GM19438 (cell line): ENCODE measurements around the gene CHST4.
"Not testable (repeated sequence)": the region's sequence is repeated elsewhere in the genome, so short reads cannot be mapped to it uniquely, and the experiment has no call there.

ENCODE experiments used
- ATAC-seq: cut with Tn5 transposase; IDR thresholded peaks from one replicate; pipeline ENCODE4 v1.9.1; 2021; ENCODE audit warnings: low read depth; ENCODE audit not compliant: unreplicated experiment

Gene CHST4

DNA sequence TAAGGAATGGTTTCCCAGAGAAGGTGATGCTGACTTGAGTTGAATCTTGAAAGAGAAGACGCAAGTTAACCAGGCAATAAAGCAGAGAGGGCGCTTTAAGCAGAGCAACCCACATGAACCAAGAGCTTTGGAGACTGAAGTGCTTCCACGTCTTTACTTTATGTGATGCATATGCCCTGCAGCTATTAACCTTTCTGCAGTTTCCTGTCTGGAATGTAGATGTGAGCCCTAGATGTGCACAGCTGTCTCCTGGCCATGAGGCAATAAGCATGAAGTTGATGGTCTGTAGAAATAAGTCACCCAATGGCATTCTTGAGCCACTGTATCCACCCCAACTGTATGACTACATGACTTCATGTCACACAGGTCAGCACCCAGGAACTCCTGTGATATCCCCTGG lies 5.7 kb upstream of the CHST4 start:
- ATAC-seq: no peak

DNA sequence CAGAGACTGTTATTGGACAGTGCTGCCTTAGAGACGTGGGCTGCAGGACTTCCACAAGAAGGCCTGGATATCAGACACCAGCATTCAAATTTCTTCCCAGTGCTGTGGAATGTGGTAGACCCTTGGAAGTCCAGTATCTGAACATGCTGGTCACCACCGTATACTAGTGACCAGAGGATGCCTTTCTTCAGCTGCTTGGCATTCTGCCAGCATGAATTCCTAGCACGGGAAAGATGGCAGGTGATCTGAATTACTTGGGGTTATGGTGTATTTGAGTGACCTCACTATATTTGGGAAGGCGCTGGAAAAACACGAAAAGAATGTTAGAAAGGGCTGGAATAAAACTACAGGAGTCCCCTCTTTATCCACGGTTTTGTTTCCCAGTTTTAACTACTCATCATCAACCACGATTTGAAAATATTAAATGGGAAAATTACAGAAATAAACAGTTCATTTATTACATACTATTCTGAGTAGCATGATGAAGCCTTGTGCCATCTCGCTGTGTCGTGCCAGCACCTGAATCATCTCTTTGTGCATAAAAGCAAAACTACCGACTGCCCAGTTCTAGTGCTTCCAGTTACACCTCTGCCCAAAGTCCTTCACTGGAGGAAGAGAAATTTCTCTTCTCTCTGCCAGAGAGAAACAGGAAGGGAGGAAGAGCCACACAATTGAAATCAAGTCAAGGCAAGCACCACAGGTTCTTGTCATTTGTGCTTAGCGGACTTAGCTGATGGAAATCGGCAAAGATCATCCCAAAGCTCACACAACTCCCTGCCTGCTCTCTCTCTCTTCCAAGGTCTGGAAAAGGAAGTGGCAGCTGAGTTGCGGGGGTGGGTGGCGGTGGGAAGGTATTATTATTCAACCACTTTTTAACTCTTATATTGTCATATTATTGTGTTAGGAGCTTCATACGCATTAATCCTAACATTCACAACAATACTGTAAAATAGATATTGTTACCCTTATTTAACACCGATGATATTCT lies 1.4 kb upstream of the CHST4 start:
- no peak for ATAC-seq

DNA sequence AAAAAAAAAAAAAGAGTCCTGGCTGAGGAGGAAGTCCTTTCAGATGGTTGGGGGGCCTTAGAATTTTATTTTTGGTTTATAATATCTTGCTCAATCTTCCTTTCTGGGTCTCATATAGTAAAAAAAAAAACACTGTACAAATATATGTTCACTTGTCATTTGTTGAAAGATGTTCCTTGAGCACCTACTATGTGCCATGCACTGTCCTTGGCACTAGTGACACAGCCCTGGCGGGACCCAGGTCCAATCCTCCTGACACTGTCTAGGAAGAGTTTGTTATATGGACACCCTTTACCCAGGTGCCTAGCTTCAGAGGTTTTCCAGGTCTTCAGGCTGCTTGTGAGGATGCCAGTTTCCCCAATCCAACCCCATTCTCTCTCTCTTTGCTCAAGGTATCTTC lies 2.0 kb downstream of the CHST4 start:
- no peak for ATAC-seq

DNA sequence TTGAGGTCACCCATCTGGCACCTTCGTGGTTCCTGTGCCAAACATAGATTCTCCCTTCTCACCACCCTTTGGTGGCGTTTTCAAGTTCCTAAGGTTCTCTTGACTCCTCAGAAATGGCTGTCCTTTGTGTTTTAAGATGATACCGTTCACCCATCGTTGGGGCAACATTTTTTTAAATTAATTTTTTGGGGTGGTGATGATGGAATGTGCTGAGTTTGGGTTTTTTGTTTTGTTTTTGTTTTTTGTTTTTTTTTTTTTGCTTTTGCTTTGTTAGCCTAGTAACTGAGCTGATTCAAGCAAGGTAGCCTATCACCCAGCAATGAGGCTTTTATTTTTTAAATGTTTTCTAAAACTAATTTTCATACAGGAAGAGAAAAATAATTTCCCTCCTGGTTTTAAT lies 2.6 kb downstream of the CHST4 start:
- ATAC-seq: no peak

DNA sequence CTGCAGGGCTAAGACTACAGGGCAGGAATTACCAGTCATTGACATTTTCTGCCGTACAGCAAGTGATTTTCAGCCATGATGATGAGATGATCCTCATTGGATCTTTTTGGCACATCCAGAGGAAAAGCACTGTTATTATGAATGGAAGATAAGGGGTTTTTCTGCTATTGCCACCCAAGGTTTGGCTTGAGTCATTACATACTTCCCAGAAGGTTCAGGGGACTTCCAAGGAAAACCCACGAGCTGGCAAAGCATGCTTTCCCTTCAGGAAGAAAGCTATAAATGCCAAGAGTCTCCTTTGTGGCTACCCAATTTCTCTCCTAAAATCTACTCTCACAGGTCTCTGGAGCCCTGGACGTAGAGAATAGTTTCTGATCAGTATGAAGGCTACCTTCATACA lies 6.1 kb downstream of the CHST4 start:
- no peak for ATAC-seq

DNA sequence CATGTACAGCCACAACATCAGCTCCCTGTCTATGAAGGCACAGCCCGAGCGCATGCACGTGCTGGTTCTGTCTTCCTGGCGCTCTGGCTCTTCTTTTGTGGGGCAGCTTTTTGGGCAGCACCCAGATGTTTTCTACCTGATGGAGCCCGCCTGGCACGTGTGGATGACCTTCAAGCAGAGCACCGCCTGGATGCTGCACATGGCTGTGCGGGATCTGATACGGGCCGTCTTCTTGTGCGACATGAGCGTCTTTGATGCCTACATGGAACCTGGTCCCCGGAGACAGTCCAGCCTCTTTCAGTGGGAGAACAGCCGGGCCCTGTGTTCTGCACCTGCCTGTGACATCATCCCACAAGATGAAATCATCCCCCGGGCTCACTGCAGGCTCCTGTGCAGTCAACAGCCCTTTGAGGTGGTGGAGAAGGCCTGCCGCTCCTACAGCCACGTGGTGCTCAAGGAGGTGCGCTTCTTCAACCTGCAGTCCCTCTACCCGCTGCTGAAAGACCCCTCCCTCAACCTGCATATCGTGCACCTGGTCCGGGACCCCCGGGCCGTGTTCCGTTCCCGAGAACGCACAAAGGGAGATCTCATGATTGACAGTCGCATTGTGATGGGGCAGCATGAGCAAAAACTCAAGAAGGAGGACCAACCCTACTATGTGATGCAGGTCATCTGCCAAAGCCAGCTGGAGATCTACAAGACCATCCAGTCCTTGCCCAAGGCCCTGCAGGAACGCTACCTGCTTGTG lies 10.7 kb downstream of the CHST4 start:
- no peak for ATAC-seq

DNA sequence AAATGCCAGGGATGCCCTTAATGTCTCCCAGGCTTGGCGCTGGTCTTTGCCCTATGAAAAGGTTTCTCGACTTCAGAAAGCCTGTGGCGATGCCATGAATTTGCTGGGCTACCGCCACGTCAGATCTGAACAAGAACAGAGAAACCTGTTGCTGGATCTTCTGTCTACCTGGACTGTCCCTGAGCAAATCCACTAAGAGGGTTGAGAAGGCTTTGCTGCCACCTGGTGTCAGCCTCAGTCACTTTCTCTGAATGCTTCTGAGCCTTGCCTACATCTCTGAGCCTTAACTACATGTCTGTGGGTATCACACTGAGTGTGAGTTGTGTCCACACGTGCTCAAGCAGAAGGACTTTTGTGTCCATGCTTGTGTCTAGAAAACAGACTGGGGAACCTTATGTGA lies 11.4 kb downstream of the CHST4 start:
- ATAC-seq: no peak

DNA sequence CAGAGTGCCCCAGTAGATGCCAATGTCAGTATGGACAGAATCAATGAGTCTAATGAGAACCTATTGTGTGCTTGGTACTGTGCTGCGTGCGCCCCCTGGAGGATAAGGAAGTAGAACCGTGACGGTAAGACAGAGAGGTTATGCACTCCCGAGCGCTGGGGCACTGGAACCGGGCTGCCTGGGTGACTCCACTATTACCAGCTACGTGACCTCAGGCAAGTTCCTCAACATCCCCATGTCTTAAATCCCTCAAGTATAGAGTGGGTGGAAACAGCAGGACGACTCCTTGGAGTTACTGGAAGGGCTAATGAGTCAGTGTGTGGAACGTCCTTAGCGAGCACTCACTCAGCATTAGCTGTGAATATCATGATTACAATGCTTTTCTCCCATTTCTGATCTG lies 16.2 kb downstream of the CHST4 start:
- ATAC-seq: no peak

DNA sequence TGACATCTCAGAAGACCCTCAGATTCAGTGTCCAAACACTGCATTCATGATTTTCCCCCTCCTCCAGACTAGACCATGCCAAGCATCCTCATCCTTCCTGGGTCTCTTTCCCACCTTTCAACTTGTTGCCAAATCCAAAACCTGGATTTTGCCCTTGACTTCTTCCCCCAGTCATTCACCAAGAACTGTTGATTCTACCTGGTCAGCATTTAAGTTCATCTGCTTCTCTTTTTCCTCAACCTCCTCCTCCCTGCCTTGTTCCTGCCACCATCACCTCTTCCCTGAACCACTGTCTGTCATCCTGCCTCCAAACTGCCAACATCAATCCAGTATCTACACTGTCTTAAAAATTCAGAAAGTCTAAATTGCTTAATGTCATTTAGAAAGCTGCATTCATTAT lies 20.9 kb downstream of the CHST4 start:
- no peak for ATAC-seq

DNA sequence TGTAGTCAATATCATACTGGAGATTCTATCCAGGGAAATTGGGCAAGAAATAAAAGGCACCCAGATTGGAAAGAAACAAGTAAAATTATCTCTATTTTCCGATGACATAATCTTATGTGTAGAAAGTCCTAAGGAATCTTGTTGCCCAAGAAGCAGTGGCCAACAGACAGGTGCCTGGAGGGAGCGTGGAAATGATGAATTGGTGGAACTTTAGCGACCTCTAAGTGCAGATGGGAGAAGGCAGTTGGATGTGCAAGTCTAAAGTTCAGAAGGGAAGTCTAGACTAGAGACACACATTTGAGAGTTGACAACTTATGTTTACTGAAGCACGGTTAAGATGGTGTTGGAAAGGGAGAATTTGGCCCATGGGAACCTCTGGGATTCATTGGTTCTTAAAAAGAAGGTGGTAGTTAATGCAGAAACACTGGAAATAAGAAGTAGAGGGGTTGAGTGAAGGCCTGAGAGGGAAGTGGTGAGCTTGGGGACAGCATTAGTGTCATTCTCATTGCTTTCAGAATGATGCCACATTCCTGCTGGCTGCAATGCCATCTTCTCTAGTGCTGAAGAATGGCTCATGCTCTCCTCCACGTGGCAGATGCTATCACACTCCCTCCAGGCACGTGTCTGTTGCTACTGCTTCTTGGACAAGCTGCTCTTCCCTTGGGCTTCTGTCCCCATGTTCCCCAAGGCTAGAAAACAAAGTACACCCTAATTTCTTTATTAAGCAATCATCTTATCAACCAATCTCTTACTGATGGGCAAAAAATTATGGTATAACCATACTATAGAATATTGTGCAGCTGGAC lies 26.7 kb downstream of the CHST4 start:
- ATAC-seq: no peak

DNA sequence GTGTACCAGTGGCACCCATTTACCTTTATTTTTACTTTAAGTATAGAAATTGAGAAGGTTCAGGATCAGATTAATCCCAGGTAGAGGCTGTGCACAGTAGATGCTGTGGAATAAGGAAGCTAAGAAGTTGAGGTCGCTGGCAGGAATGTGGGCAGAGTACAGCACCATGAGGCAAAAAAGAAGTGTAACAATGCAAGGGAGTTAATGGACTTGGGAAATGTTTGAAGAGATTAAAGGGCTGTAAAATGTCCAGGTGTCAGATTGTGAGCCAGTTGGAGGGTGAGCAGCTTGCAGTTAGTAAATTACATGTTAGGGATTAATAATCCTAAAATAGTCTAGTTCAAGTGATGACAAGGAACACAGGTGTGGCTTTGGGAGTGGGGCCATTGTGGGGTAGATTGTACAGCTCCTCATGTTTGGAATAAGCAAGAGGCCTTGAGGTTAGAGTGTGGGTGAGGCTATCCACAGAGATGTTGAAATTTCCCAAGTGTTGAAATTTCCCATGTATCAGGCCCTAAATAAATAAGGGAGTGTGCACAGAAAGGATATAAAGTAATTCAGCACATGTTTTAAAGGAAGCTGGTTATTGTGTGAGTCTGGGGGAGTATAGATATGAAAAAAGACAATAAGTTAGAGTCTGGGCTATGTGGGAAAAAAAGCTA lies 29.1 kb downstream of the CHST4 start:
- no peak for ATAC-seq

DNA sequence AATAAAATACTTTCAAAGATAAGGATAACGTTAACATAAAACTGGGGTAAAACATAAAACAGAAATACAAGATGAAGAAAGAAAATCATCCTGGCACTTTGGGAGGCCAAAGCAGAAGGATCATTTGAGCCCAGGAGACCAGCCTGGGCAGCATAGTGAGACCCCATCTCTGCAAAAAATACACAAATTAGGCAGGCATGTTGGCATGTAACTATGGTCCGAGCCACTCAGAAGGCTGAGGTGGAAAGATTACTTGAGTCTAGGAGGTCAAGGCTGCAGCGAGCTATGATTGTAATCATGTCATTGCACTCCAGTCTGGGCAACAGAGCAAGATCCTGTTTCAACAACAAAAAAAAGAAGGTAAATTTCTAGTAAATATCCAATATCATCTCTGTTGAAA lies 31.1 kb downstream of the CHST4 start:
- no peak for ATAC-seq

DNA sequence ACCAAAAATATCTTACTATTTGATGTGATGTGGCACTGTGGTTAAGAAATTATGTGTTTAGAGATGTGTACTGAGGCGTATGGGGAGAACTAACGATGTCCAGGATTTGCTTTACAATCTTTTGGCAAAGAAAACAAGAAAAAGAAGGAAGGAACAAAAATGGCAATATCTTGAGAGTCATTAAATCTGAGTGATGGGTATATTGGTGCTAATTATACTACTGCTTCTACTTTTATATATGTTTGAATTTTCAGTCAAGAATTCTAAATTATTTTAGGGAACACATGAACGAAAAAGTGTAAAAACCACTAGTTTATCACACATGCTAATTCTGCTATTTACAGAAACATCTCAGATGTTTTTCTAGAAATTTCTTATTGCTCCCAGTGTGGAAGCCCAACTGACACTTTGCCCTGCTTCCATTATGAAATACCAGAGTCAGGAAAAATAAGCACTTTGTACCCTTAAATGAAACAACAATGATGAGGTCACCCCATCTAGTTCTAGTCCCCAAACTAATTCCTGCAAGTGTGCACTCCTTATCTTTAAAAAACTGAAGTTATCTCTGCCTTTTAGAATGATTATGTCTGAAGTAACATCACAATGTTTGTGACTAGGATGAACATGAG lies 31.8 kb downstream of the CHST4 start:
- ATAC-seq: no peak

DNA sequence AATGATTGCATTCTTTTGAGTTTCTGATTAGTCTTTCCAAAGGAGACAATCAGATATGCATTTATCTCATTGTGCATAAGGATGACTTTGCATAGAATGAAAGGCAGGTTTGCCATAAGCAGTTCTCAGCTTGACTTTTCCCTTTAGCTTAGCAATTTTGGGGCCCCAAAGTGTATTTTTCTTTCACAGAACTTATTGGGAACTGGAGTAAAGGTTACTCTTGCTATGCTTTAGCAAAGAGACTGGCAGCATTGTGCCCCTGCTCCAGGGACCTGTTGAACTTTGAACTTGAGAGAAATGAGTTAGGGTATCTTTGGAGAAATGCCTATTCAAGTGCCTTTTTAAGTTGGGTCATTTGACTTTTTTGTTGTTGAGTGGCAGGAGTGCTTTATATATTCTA lies 33.6 kb downstream of the CHST4 start:
- no peak for ATAC-seq

DNA sequence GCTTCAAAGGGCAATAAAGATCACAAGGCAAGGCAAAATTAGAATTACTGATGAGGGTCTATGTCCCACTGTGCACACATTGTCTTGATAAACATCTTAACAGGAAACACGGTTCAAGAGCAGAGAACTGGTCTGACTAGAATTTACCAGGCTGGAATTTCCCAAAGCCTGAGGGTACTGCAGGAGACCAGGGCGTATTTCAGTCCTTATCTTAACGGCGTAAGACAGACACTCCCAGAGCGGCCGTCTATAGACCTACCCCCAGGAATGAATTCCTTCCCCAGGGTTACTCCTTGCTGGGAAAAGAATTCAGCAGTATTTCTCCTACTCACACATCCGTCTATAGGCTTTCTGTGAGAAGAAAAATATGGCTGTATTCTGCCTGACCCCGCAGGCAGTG lies 35.7 kb downstream of the CHST4 start:
- ATAC-seq: not testable (repeated sequence)

DNA sequence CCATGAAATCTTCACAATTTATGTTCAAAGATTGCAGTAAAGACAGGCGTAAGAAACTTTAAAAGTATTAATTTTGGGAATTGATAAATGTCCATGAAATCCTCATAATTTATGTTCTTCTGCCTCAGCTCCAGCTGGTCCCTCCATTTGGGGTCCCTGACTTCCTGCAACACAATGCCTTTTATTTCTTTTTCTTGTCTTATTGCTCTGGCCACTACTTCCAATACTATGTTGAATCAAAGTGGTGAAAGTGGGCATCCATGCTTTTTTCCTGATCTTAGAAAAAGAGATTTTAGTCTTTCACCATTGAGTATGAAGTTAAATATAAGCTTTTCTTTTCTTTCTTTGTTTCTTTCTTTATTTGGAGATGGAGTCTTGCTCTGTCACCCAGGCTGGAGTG lies 36.3 kb downstream of the CHST4 start:
- ATAC-seq: no peak

DNA sequence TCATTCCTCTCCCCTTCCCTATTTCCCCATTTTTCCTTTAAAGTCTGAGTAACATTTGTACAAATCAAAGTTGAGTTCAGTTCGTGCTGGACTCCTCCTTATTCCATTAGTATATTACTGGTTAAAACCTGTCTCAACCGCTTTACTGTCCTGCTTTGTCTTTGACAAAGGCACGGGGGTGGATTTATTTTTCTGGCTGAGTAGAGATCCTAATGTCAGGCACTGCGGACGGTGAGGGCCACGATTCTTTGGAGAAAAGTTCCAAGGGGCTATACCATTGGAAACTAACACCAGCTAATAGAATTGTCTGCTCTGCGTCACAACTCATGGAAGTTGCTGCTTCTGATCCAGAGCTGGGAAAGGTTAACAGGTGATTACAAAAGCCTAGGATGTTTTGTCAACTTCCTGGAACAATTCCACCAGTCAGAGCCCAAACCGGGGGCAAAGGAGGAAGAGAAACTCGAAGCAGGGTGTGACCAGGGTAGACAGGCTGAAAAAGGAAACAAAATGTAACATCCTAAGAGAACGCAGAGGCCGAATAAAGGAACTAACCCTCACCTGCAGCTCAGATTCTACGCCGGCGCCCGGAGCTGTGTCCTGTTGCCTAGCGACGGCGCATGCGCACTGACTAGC lies 38.2 kb downstream of the CHST4 start:
- ATAC-seq: peak; percentile 85

DNA sequence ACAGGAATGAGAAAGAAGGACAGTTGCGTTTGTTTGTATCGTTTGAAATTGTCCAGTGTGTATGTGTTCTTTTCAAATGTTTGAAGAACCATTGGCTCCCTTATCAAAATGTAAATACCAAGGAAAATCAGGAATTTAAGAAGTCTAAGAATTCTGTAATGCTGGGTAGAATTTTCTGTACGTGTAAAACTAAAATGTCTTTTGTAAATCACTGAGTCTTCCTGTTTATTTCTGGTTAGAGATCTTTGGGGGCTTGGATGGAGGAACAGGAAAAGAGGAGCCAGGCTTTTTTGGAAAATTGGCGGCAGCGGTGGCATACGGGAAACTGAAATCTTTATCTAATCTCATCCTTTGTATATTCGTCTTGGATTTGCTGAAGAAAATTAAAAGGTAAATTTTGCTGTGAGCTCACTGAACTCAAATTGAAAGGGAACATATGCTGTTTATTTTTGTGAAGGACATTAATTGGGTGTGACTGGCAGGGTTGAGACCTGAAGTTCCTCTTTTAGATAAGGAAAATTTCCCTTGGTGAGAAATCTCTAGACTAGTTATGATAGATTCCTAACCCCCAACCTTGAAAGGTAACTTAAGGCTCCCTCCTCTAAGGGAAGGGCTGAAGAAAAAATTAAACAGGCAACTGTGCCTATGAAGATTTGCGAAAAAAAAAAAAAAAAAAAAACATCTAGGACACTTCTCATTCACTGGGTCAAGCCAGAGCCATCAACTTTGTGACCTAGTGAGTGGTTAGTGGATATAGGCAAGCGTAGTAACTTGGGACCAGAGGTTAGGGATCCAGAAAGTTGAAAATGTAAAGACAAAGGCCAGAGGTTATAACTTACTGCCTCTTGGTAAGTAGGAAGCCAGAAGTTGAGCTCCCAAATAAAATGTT lies 39.8 kb downstream of the CHST4 start:
- ATAC-seq: no peak

DNA sequence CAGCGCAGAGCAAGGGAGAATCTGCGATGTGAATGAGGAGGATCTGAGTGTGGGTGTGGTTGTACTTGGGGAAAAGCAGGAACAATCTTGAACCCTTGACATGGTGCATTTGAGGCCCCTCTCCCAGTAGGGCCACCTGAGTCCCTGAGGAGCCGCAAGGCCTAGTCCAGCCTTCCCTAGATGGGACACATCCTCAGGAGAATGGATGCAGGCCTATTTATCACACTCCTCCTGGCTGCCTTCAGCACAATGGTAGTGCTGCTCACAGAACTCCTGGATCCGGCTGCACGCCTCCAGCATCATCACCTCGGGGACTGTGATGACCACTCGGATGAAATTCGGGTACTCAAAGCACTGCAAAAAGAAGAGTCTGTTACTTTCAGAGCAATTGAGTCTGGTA lies 41.7 kb downstream of the CHST4 start:
- ATAC-seq: no peak
